ENCODE results near the gene EIF4G3.

Gene EIF4G3

DNA sequence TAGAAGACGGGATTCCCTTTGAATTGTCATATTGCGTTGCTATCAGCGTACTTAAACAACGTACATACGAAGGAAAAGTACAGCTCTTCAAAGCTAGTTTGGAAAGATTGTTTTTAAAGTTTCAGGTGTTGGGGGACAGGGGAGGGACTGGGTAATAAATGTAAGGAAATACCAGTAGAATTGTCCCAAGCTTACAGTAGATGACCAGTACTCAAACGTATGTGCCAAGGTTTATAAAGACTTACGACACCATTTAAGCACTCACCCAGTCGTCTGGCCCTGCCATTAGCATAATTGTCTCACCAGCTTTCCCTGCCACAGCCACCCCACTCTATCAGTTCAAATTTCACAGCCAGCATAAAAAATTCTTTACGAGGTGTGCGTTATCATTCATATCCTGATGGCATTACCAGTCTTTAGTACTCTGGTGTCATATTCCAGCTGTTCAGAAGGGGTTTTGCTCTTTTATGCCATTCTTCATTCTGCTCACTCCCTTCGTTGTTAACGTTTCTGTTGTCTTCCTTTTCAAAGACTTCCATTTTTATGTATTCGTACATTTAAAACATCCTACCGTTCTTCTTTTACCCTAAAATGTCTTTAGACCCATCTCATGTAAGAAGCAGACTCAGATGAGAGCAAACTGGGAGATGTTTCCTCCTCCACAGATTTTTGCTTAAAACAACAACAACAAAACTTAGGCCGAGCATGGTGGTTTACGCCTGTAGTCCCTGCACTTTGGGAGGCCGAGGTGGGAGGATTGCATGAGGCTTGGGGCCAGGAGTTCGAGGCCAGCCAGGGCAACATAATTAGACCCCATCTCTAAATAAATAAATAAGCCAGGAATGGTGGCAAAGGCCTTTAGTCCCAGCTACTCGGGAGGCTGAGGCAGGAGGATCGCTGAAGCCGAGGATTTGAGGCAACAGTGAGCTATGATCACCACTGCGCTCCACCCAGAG lies 388.6 kb downstream of the EIF4G3 start:
- no peak for DNase-seq

GRCh38 chr1:20787029-20787839 lies 389.5 kb downstream of the EIF4G3 start, which contains the start of gene HP1BP3:
Gene HP1BP3 (minus strand): TSS chr1:20787307. CDS start chr1:20780440, 6,867 bp downstream.
- peak; percentile 92 for DNase-seq

DNA sequence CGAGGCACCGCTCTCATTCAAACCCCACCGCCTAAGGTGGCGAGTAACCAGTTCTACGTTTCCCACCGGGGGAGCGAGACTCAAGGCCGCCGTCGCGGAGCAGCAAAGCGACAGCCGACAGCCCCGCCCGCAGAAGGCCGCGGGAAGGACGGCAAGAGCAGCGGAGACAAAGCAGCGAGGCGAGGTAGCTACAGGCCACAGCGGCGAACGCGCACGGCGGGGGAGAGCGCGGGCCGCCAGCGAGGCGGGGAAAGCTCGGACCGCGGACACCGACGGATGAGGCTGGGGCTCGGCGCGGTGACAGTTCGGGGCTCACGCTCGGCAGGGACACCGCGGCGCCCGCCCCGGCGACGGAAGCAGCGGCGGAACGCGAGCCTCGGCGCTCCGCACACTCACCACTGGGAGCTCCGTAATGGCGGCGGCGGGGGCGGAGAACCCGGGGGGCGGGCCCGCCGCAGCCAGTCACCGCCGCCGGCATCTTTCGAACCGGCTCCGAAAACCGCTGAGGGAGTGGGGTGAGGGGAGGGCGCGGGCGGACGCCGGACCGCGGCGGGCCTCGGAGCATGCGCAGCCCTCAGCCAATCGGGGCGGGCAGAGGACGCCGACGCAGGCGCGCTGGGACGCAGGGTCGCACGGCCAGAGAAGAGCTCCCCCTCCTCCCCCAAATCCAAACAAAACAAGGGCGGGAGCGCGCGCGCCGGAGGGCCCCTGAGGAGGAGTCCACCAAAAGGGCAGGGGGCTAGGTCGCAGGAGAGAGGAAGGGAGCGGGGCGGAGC lies 390.3 kb downstream of the EIF4G3 start:
- DNase-seq: peak; percentile 97

GRCh38 chr1:20785907-20786252 lies 390.8 kb downstream of the EIF4G3 start:
- DNase-seq: no peak

GRCh38 chr1:20775700-20776099 lies 401.0 kb downstream of the EIF4G3 start:
- DNase-seq: no peak

- DNase-seq: no peak
Measured at GRCh38 chr1:20771780-20772179, 404.9 kb downstream of the EIF4G3 start.

DNA sequence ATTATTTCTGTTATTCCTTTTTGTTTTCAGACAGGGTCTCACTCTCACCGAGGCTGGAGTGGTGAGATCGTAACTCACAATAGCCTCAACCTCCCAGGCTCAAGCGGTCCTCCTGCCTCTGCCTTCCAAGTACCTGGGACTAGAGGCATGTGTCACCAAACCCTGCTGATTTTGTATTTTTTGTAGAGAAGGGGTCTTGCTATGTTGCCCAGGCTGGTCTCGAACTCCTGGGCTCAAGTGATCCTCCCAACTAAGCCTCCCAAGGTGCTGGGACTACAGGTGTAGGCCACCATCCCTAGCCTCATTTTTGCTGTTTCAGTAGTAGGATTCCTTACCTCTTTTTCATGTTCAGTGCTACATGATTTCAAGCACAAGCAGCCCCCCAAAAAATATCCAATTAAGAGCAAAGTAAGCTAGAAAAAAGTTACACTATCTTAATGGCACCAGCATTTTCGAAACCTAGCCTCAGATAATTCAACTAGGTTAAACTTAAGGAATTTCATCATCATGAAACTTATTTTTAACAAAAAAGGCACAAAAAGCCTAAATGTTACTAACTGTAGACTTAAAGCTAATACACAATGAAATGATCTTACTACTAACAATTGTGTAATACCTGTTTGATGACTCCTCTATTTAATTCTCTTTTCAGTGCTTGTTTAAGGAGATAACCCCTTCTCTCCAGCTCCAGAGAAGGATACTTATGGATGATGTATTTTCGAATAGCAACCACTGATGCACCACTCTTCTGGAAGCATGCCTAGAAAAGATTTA lies 406.2 kb downstream of the EIF4G3 start:
- DNase-seq: no peak

DNA sequence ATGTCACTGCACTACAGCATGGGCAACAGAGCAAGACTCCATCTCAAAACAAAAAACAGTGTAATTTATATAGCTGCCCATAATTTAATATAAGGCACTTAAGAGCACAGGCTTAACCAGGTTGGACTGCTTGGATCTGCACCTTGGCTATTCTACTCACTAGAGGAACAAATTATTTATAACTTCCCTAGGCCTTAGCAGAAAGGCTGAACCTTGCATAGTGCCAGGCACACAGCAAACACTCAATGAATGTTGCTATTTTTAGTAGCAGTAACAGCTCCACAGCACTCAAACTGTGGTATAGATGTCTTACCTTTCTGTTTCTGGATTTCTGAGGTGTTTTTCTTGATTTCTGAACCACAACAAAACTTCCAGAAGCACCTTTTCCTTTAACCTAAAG lies 409.4 kb downstream of the EIF4G3 start:
- DNase-seq: no peak

DNA sequence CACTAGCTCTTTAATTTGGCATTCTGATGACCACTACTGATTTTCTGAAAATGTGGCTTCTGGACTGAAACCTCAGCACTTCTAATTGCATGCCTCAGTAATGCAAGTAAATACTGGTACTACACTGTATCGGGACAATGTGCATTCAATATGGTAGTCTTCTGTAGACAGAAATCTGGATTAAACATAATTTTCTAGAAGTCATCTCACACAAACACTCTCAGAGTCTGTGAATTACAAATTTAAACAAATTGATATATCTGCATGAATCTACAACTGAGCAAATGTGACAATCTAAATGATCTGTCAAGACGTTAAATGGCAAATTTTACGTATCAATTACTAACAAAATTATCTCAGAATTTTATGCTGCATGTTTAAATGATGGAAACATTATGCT lies 413.3 kb downstream of the EIF4G3 start:
- DNase-seq: no peak

- DNase-seq: no peak
Measured at GRCh38 chr1:20760322-20760721, 416.4 kb downstream of the EIF4G3 start.
